SU-DHL-6 (cell line): ENCODE measurements around the gene NOX3.

Experiments
- H2AFZ ChIP-seq: fragments of 200-600 bp; sonication (generic); 2 replicates; pipeline ENCODE4 v1.6.1; 2014; ENCODE audit warnings: low read depth, mild to moderate bottlenecking, moderate library complexity, mixed read lengths, antibody characterized with exemption, low read length; ENCODE audit not compliant: severe bottlenecking
- H3F3A ChIP-seq: fragments of 200-600 bp; shearing (Covaris generic); 2 replicates; pipeline ENCODE4 v1.6.0; 2016; ENCODE audit warnings: antibody characterized with exemption, mild to moderate bottlenecking; ENCODE audit not compliant: insufficient read depth
- H3K27ac ChIP-seq: fragments of 200-600 bp; sonication (generic); 2 replicates; pipeline ENCODE4 v1.5.1; 2016; ENCODE audit warnings: low read depth, mild to moderate bottlenecking, low read length, moderate library complexity, mixed read lengths
- H3K27me3 ChIP-seq: fragments of 200-600 bp; sonication (generic), shearing (Covaris generic); 2 replicates; pipeline ENCODE4 v1.6.0; 2014; ENCODE audit warnings: mild to moderate bottlenecking, low read length
- H3K36me3 ChIP-seq: fragments of 200-600 bp; sonication (generic); 2 replicates; pipeline ENCODE4 v1.6.1; 2014; ENCODE audit warnings: mild to moderate bottlenecking, low read length, mixed read lengths
- H3K4me2 ChIP-seq: fragments of 300-600, 200-600 bp; shearing (Covaris generic), sonication (generic); 2 replicates; pipeline ENCODE4 v1.6.0; 2014; ENCODE audit warnings: low read length, low read depth, mild to moderate bottlenecking; ENCODE audit not compliant: poor library complexity, severe bottlenecking
- H3K4me3 ChIP-seq: fragments of 200-600 bp; sonication (generic); 2 replicates; pipeline ENCODE4 v1.5.1; 2014; ENCODE audit warnings: antibody characterized with exemption, low read length, mild to moderate bottlenecking, mixed read lengths; ENCODE audit not compliant: insufficient read depth, poor library complexity, severe bottlenecking
- H3K79me2 ChIP-seq: fragments of 200-600 bp; sonication (generic); 2 replicates; pipeline ENCODE4 v1.6.1; 2014; ENCODE audit warnings: mild to moderate bottlenecking, low read length, moderate library complexity; ENCODE audit not compliant: insufficient read depth
- H3K9ac ChIP-seq: fragments of 200-600 bp; sonication (generic); 2 replicates; pipeline ENCODE4 v1.7.0; 2014; ENCODE audit warnings: mild to moderate bottlenecking, low read length
- H3K9me2 ChIP-seq: fragments of 200-600 bp; sonication (generic); replicated peaks from 2 replicates; pipeline ENCODE4 v1.6.1; 2014; ENCODE audit warnings: low read length; ENCODE audit not compliant: insufficient read depth
- H3K9me3 ChIP-seq: fragments of 200-600 bp; sonication (generic); 2 replicates; pipeline ENCODE4 v1.6.1; 2014; ENCODE audit warnings: low read length, mixed read lengths; ENCODE audit not compliant: insufficient read depth
- H4K20me1 ChIP-seq: fragments of 200-600 bp; sonication (generic); 2 replicates; pipeline ENCODE4 v1.6.1; 2014; ENCODE audit warnings: low read depth, mild to moderate bottlenecking, antibody characterized with exemption, low read length, moderate library complexity, mixed read lengths
- EZH2phosphoT487 ChIP-seq: fragments of 200-600 bp; sonication (generic), shearing (Covaris generic); conservative IDR thresholded peaks from 2 replicates; pipeline ENCODE4 v1.6.1; 2018; ENCODE audit warnings: mild to moderate bottlenecking, antibody characterized with exemption, low read length, moderate library complexity, mixed read lengths
- TF ChIP-seq, protein P1 (sequence below): fragments of 200-600 bp; sonication (generic); IDR thresholded peaks from one replicate; pipeline ENCODE4 v1.5.1; 2017; ENCODE audit warnings: antibody characterized with exemption, mild to moderate bottlenecking, low read length, moderate library complexity; ENCODE audit not compliant: insufficient read depth, poor library complexity, severe bottlenecking

The NOX3 gene

DNA sequence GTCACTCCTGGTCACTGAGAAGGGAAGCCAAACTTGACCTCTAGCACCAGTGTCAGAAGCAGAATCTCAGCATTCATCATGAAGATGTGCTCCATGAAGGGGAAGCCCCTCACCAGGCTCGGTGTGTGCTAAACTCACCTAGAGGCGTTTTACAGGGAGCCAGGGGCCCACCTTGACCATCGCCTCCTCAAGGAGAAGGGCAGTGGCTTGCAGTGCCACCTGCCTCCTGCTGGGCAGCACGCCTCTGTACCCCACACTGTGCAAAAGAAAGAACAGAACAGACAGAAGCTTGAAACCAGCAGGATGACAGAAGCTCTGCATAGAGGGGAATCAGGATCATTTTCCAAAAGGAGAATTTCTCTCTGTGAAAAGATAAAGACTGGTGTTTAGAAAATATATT, 39.7 kb downstream of the NOX3 start:
- H3K4me2 ChIP-seq, result no peak overlapping the region
- no peaks in the 10 kb centered on the region for H4K20me1 ChIP-seq

DNA sequence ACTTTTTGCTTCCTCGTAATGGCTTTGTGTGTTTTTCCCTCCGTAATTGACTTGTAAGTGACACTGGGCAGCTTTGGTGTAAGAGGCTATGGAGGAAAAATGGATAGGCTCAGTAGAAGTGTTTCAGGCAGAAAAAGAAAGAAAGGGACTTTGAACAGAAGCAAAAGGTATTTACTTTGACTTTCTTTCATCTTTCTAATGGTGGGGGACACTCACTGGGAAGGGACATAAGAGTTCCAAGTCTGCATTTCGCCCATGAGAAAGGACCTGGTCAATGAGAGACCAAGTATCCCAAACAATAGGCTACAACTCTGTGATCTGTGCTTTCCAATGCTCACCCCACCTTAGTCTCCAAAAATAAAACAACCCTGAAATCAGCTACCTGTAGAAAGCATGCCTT, 41.6 kb downstream of the NOX3 start:
- Histone ChIP-seq H4K20me1 (no peaks in the 10 kb centered on the region), H2AFZ (no peak overlapping the region), H3K27me3 (no peaks in the 10 kb centered on the region), H3F3A (peaks cover 28% of the 10 kb centered on the region), H3K79me2 (no peaks in the 10 kb centered on the region), H3K36me3 (no peaks in the 10 kb centered on the region), H3K4me3 (no peak overlapping the region), H3K9ac (no peak overlapping the region), H3K4me2 (no peak overlapping the region), H3K9me2 (no peaks in the 10 kb centered on the region), H3K27ac (no peak overlapping the region), H3K9me3 (no peaks in the 10 kb centered on the region)
- no peak for TF ChIP-seq EZH2phosphoT487
- TF ChIP-seq, protein P1, sequence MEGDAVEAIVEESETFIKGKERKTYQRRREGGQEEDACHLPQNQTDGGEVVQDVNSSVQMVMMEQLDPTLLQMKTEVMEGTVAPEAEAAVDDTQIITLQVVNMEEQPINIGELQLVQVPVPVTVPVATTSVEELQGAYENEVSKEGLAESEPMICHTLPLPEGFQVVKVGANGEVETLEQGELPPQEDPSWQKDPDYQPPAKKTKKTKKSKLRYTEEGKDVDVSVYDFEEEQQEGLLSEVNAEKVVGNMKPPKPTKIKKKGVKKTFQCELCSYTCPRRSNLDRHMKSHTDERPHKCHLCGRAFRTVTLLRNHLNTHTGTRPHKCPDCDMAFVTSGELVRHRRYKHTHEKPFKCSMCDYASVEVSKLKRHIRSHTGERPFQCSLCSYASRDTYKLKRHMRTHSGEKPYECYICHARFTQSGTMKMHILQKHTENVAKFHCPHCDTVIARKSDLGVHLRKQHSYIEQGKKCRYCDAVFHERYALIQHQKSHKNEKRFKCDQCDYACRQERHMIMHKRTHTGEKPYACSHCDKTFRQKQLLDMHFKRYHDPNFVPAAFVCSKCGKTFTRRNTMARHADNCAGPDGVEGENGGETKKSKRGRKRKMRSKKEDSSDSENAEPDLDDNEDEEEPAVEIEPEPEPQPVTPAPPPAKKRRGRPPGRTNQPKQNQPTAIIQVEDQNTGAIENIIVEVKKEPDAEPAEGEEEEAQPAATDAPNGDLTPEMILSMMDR, result no peak

More for the DNA sequence above, 39.7 kb downstream of the NOX3 start:
- Histone ChIP-seq H3K4me3 (no peak overlapping the region), H3K9me3 (no peaks in the 10 kb centered on the region), H2AFZ (peak overlapping the region; percentile 6), H3K79me2 (no peaks in the 10 kb centered on the region), H3K9me2 (no peaks in the 10 kb centered on the region), H3K36me3 (no peaks in the 10 kb centered on the region), H3K27me3 (no peaks in the 10 kb centered on the region), H3K9ac (0 out of 2 replicates have a peak overlapping the region, but pooled peaks have one; percentile 5), H3K27ac (peak overlapping the region; percentile 41), H3F3A (peaks cover 34% of the 10 kb centered on the region)
- TF ChIP-seq, protein P1, result no peak
- TF ChIP-seq EZH2phosphoT487, result no peak

DNA sequence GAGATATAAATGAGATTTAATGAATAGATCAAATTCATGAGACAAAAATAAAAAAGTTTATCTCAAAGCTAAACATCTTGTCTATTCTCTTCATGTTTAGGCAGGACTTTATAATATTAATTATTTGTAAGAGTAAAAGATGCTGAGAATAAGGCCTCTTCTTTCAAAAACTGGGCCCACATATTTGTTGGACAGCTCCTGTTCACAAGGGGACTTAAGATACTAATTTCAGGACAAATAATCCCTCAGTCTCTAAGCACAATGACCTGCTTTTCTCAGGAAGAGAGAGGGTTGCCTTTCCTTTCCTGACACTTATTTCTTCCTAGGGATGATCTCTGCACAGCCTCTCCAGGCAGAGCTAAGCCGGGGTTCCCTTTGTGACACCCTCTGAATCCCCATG, 43.3 kb downstream of the NOX3 start:
- Histone ChIP-seq H4K20me1 (no peaks in the 10 kb centered on the region), H3K9me2 (no peaks in the 10 kb centered on the region), H3K9me3 (no peaks in the 10 kb centered on the region), H2AFZ (no peak overlapping the region), H3K27me3 (no peaks in the 10 kb centered on the region), H3K27ac (no peak overlapping the region), H3K9ac (no peak overlapping the region), H3K79me2 (no peaks in the 10 kb centered on the region), H3K4me2 (no peak overlapping the region), H3F3A (peaks cover 11% of the 10 kb centered on the region; the same call in 1 of the 2 replicates), H3K36me3 (no peaks in the 10 kb centered on the region), H3K4me3 (no peak overlapping the region)
- TF ChIP-seq, protein P1, result no peak
- TF ChIP-seq EZH2phosphoT487, result no peak
